Right hindlimb (tissue), 1 donor: ENCODE data around the gene ALK.
A peak's percentile ranks its signal among the peaks of the same experiment; 100 is the strongest.

Source experiments
- DNase-seq: peaks from one replicate; pipeline ENCODE4 v3.0.0-alpha.2; 2018

ALK gene

GRCh38 chr2:29347774-29348461 lies 573.5 kb downstream of the ALK start:
- DNase-seq = no peak

GRCh38 chr2:29345236-29345635 lies 576.1 kb downstream of the ALK start:
- no peak for DNase-seq

DNA sequence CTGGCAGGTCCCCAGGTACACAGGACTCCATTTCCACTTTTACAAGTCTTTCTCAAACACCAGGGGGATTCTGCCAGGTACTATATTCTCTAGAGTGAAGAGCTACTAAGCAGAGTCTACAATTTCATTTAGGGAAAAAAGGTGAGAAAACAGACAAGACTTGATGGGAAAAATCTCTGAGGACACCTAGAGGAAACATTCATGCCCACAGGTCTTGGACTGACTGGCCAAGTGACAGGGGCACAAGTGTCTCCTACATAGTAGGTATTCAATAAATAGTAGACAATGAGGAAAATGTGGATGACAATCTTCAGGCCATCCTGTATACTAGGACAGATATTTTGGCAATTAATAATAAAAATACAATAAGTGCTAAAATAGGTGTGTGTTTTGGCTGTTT lies 577.6 kb downstream of the ALK start:
- DNase-seq = no peak

DNA sequence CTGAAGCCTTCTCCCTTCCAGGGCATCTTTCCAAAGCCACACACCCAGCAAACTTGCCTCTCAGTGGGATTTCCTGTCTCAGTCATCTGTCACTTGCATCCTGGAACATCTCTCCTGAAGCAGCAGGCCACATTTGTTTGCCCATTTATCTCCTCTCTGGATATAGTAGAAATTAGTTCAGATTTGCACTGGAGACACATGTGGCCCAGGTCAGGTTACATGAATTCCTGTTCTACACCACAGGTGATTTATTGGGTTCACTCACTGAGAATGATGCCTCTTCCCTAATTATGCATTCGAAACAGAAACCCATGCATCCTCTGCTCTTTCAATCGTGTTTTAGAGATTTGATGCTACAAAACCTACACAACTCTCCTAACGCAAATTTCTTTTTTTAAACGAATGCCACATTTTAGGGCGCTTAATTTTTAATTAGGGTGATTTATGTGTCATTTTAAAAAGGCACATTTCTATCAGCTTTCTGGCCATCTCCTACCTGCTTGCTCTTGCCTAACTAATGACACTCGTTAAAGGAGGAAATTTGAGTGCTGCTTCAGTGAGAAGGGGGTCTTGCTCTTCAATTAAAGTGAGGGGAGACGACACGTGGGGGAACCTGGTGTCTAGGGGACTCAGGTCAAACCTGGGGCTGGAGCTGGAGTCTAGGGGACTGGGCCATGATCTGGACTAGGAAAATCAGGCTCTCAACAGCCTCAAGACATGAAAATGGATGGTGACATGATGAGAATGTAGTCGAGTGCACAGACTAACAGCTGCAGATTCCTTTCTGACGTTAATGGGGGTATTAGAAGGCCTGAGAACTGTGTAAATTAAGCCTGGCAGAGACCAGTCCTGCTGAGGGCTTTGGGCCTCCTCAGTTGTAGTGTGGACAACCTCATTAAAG lies 584.8 kb downstream of the ALK start:
- DNase-seq = no peak

DNA sequence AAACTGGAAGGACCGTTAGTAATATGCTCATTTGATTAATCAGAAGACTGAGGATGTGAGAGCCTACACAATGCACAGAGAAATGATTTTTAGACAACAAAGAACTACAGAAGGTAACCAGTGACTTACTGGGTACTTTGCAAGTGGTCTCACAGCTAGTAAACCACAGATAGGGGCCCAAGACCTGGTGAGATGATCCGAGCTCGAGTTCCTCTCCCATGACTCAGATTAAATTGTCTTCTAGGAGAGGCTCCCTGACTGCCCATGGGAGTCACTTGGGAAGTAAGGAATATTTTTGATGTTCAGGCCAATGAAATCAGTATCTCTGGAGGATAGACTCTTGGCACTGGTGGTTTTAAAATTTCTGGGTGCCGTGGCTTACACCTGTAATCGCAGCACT lies 586.0 kb downstream of the ALK start:
- no peak for DNase-seq

- DNase-seq = no peak
Measured at GRCh38 chr2:29334706-29335105, 586.7 kb downstream of the ALK start.

DNA sequence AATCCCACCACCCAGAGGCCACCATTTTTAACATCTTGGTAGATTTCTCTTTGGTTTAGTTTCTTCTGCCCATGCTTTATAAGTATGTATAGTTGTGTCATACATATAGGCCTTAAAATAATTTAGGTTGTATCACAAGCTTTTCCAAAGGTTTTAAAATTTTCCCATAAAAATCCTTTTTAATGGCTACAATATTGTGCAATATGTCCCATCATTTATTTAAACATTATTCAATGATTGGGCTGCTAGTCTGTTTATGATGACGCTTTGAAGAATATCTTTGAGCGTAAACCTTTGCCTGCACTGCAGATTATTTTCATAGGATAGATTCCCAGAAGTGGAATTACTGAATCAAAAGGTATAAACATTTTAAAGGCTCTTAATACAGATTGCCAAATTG lies 588.8 kb downstream of the ALK start:
- DNase-seq = no peak

DNA sequence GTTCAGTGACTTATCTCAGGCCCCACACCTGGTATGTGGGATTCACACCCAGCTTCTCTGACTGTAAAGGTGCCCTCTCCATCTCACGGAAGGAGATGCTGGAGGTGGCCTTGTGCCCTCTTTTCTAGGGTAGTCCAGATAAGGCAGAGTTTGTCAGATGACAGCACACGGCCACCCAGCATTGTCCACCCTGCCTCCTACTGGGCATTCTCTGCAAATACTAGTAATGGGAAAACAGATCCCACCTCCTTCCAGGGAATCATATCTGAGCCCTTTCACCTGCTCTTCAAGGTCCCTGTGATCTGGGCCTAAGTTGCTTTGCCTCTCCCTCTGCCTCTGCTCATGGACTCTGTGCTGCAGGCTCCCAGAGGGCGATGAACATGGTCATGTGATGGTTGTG lies 591.5 kb downstream of the ALK start:
- no peak for DNase-seq

- peak; percentile 29 for DNase-seq
Measured at GRCh38 chr2:29326926-29327325, 594.5 kb downstream of the ALK start.

DNA sequence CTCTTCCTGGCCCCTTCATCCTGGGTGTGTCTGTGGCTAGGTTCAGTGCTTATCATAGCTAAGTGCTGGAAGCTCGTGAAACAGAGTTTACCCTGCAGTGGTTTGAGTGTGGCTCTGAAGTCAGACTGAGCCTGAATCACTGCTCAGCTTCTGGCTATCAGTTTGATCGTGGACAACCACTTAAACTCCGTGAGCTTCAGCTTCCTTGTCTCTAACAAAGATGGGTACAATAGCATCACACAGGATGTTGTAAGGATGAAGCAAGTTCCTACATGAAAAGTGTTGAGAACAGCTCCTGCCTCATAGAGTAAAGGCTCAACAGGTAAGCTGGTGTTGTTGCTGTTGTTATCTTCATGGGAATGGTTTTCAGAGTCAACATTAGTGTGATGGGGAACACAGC lies 595.8 kb downstream of the ALK start:
- DNase-seq = no peak

DNA sequence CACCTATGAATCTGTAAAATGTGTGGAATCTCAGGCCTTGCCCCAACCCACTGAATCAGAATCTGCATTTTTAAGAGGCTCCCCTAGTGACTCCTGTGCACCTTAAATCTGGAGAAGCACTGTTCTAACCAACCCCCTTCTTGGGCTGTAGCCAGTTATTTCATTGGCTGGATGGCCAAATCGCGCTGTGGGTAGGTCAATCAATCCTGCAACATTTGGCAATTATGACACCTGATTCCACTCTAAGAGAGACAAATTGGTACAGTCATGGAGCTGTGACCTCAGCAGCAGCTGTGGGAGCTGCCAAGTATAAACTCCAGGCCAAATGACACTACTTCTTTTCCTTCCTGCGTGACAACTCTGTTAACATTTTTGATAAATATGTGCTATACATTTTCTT lies 597.4 kb downstream of the ALK start:
- no peak for DNase-seq

DNA sequence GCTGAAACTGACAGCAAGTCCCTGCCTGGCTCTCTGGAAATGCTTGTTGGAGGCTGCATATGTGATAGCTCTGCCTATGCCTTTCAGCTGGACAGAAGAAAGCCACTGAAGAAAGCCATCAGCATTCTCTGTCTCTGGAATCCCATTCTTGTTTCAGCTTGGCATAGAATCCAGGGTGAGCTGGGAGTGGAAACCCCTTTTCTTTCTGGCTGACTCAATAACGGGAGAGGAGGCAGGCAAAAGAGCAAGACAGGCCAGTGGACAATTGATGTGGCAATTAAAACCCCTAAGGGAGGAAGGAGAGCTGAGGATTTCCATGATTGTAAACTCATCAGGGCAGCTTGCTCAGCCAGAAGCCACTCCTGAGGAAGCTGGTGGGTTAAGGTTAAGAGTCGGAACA lies 598.1 kb downstream of the ALK start:
- DNase-seq = no peak

GRCh38 chr2:29322011-29322410 lies 599.4 kb downstream of the ALK start:
- DNase-seq = no peak

- no peak for DNase-seq
Measured at GRCh38 chr2:29317801-29318485, 603.4 kb downstream of the ALK start.

GRCh38 chr2:29317077-29317517 lies 604.3 kb downstream of the ALK start:
- DNase-seq = no peak

GRCh38 chr2:29314816-29315571 lies 606.4 kb downstream of the ALK start:
- no peak for DNase-seq

GRCh38 chr2:29311458-29311857 lies 609.9 kb downstream of the ALK start:
- DNase-seq = no peak

GRCh38 chr2:29310650-29311348 lies 610.6 kb downstream of the ALK start:
- DNase-seq = no peak

DNA sequence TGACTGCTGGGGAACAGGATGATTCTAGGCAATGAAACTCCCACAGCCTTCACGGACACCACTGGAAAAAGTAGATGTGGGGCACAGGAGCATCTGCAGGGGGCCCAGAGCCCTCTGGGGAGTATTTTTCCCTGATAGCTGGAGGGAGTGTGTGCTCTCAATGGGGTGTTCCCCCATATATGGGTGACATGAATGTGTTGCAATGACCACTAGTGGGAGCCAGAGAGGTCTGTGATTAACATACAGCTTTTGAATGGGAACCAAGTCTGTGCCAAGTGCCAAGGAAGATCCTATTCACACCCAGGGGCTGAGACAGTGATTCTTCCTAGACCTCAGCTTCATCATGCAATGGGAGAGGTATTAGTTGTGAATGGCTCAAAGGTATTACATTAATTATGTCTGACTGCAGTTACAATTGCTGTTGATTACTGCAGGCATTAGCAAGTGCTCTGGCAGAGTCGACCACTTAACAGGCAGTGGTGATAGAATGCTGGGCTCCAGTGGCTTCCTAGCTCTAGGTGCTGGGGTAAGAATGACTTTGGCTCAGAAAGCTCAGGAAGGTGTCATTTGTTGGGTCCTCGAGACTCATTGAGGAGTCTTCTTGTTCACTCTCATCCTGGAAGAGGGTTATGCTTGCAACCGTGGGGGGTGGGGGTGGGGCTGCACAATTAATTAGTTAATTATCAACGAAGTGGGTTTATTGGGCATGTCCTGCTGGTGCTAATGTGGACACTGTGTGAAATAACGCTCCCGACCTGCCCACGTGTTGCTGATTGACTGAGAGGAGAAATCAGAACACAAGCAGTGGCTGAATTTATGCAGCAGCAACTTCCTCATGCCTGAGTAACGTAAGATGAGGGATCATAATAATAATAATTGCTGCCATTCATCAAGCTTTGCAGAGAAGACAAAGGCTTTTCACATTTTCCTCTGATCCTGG lies 612.0 kb downstream of the ALK start:
- DNase-seq = peak; percentile 30

DNA sequence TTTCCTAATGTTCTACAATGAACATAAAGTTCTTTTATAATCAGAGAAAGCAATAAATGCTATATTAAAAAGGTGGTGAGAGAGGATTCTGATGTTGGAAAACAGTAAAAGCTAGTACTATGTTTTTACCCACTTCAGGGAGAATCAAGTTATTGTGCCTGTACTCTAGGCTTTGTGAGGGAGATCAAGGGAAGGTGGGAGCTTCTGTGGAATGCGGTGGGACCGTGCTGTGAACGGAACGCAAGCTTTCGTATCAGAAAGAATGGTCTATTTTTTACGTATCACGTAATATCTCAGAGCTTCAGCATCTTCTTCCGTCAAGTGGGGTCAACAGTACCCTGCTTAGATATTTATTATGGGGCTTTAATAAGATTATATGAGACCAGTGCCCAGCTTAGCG lies 613.0 kb downstream of the ALK start:
- no peak for DNase-seq

GRCh38 chr2:29307519-29307918 lies 613.9 kb downstream of the ALK start:
- no peak for DNase-seq
